Lung microvascular endothelial cell (primary cell): Measurements from ENCODE around the gene ALKBH5. TPM values are rescaled to one million over a fixed set of nuclear protein-coding genes. Genes with fewer than 3 reads are reported as not detected.

Experiments
- DNase-seq, 2 donors: peaks; one replicate each; pipeline versions ENCODE4 v3.0.0 to v3.0.0-alpha.2; 2010; ENCODE audit warnings: low read depth in 2 of 2
- total RNA-seq: library from RNA; depleted of rRNA; stranded (reverse); fragments of >200 nt; gene quantifications from 2 replicates; pipeline ENCODE4 v1.2.1, GENCODE V29; 2014

ALKBH5 gene
- total RNA-seq, 1 donor from 2014 or later = 70.6 TPM

DNA sequence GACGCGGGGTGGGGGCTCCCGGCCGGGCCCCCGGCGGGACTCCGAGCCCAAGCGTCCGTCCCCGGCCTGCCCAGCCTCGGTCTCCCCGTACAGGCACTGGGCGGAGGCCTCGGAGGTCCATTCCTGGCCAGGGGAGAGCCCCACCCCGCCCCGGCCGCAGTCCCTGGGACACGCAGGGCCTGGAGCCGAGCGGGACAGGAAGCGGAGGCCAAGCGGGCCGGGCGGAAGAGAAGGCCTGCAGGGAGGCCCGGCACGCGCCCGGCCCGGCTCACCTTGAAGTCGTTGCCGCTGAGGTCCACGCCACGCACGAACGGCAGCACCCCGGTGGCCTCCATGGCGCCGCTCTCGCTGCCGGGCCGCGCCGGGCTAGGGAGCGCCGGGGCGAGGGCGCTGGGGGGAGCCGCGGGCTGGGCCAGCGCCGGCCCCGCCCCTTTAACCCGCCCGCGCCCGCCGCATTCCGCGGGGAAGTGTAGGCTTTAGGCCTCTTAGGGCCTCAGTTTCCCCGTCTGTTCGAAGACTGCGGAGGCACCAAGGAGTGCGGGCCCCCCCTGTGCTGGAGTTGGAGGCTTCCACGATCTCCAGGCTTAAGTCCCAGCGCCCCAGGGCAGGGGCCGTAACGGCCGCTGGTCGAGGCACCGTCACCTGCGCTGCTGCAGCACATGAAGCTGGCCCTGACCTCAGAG lies 74.9 kb downstream of the ALKBH5 start, which contains the start of gene FLII:
TSS of gene FLII (minus strand) at position 383 of the 683 bp plus-strand sequence. CDS start at position 335, 48 bp downstream.
- DNase-seq = peak; percentile 37 to 61

Other genes starting within 250 kb of the ALKBH5 start
- 12.6 and 18.5 TPM in 2 replicates for gene TOM1L2, start 211.4 kb upstream of the ALKBH5 start, total RNA-seq
- gene DRC3, start 211.0 kb upstream of the ALKBH5 start, total RNA-seq = 1.1 and 2.0 TPM in 2 replicates
- gene ATPAF2, start 144.7 kb upstream of the ALKBH5 start, total RNA-seq = 14.8 and 15.1 TPM in 2 replicates
- gene GID4, start 144.4 kb upstream of the ALKBH5 start, total RNA-seq = 5.2 and 5.6 TPM in 2 replicates
- gene DRG2, start 95.9 kb upstream of the ALKBH5 start, total RNA-seq = 23.8 and 31.3 TPM in 2 replicates
- under 0.01 and 0.22 TPM in 2 replicates for gene MYO15A, start 75.1 kb upstream of the ALKBH5 start, total RNA-seq
- 13.9 and 14.6 TPM in 2 replicates for gene LLGL1, start 41.8 kb downstream of the ALKBH5 start, total RNA-seq
- gene FLII, start 74.9 kb downstream of the ALKBH5 start, total RNA-seq = 247 and 272 TPM in 2 replicates
- gene MIEF2, start 76.8 kb downstream of the ALKBH5 start, total RNA-seq = 8.1 and 10.3 TPM in 2 replicates
- 13.1 and 14.1 TPM in 2 replicates for gene TOP3A, start 131.2 kb downstream of the ALKBH5 start, total RNA-seq
- gene SMCR8, start 131.5 kb downstream of the ALKBH5 start, total RNA-seq = 10.7 and 15.5 TPM in 2 replicates
- 7.4 and 9.3 TPM in 2 replicates for gene SHMT1, start 179.7 kb downstream of the ALKBH5 start, total RNA-seq
- gene EVPLL, start 193.9 kb downstream of the ALKBH5 start, total RNA-seq = not detected in 2 replicates